HepG2 (cell line): Measurements from ENCODE around the gene PTBP2. TPM values are rescaled to one million over a fixed set of nuclear protein-coding genes. Genes with fewer than 3 reads are reported as not detected.

Source experiments
- ATAC-seq: fragments of 200-7000 bp; cut with Tn5 transposase; 3 replicates; pipeline ENCODE4 v1.9.1; 2020; ENCODE audit warnings: mild to moderate bottlenecking, moderate library complexity
- BruUV-seq: library from RNA; stranded (reverse); fragments of 400-500 nt; replicated peaks from 2 replicates; lab custom pipeline; 2021; lab: Mats Ljungman, UMichigan
- CTCF ChIA-PET: fragments of 300-600 bp; formaldehyde crosslinking; extraction: SDS; loops from one replicate; lab custom pipeline; 2021; ENCODE audit warnings: low total read pairs, inconsistent platforms, low intra/inter-chr PET ratio; lab: Yijun Ruan, JAX
- POLR2A ChIA-PET: fragments of 350-600 bp; sonication (Branson Sonifier 250); formaldehyde crosslinking; loops from one replicate; lab custom pipeline; 2020; ENCODE audit warnings: antibody characterized with exemption, inconsistent platforms; lab: Yijun Ruan, JAX
- DNase-seq: peaks from one replicate; pipeline ENCODE4 v3.0.0-alpha.2; 2015; ENCODE audit warnings: low spot score
- FAIRE-seq: peaks from 3 replicates; lab custom pipeline; 2011; peaks lifted over from hg19 to GRCh38; lab: Jason Lieb, UNC
- H2AFZ ChIP-seq: one replicate; pipeline ENCODE4 v1.6.1; 2011; ENCODE audit warnings: low read length, inconsistent platforms
- H3K27ac ChIP-seq: fragments of 300-600 bp; 3 replicates; pipeline ENCODE4 v1.8.0; 2011; ENCODE audit warnings: mixed run types, mild to moderate bottlenecking, mixed read lengths, low read length, inconsistent platforms; ENCODE audit not compliant: insufficient read depth; ENCODE audit errors: extremely low read length
- H3K27me3 ChIP-seq, 2 experiments: fragments of 200-600 bp in 1 of 2; 2 replicates in 1 of 2; 3 replicates in 1 of 2; pipeline versions ENCODE4 v1.6.0 to v1.8.0; 2011; ENCODE audit warnings: low read length in 2 of 2, mild to moderate bottlenecking in 2 of 2, moderate library complexity in 2 of 2, inconsistent platforms in 1 of 2; ENCODE audit not compliant: insufficient read depth in 2 of 2, control insufficient read depth in 1 of 2
- H3K36me3 ChIP-seq, 2 experiments: fragments of 200-600 bp in 1 of 2; replicated peaks in 1 of 2; 2 replicates in 1 of 2; 3 replicates in 1 of 2; pipeline versions ENCODE4 v1.5.1 to v1.8.0; 2011; ENCODE audit warnings: low read length in 2 of 2, inconsistent platforms in 1 of 2; ENCODE audit not compliant: insufficient read depth in 2 of 2, control insufficient read depth in 1 of 2
- H3K4me1 ChIP-seq: 2 replicates; pipeline ENCODE4 v1.5.1; 2012; ENCODE audit warnings: low read length, inconsistent platforms; ENCODE audit not compliant: insufficient read depth
- H3K4me2 ChIP-seq: 2 replicates; pipeline ENCODE4 v1.6.0; 2011; ENCODE audit warnings: low read depth, low read length, inconsistent platforms
- H3K4me3 ChIP-seq, 3 experiments: fragments of 200-600 bp in 1 of 3; sonication (generic), shearing (Covaris generic) in 1 of 3; replicated peaks in 1 of 3; 2 replicates each; pipeline ENCODE4 v1.5.1; 2011 to 2016; ENCODE audit warnings: low read length in 3 of 3, inconsistent platforms in 2 of 3, low read depth in 2 of 3, mild to moderate bottlenecking in 2 of 3, control low read depth in 1 of 3, mixed read lengths in 1 of 3; ENCODE audit not compliant: insufficient read depth in 1 of 3
- H3K79me2 ChIP-seq: one replicate; pipeline ENCODE4 v1.6.1; 2011; ENCODE audit warnings: low read length, inconsistent platforms; ENCODE audit not compliant: insufficient read depth
- H3K9ac ChIP-seq: 2 replicates; pipeline ENCODE4 v1.6.0; 2011; ENCODE audit warnings: mild to moderate bottlenecking, low read depth, low read length, inconsistent platforms; ENCODE audit not compliant: insufficient read depth
- H3K9me3 ChIP-seq: 2 replicates; pipeline ENCODE4 v1.5.1; 2012; ENCODE audit warnings: mild to moderate bottlenecking, low read length
- H4K20me1 ChIP-seq: 2 replicates; pipeline ENCODE4 v1.6.0; 2011; ENCODE audit warnings: inconsistent platforms, mild to moderate bottlenecking, low read length, moderate library complexity; ENCODE audit not compliant: insufficient read depth
- ATF7 ChIP-seq, 2 experiments: fragments of 450-650 bp in 1 of 2; sonication (generic) in 1 of 2; formaldehyde crosslinking in 1 of 2; IDR thresholded peaks; 2 replicates each; pipeline versions ENCODE4 v1.4.0 to v1.6.1; 2016 to 2020; ENCODE audit warnings: antibody characterized with exemption in 1 of 2, mild to moderate bottlenecking in 1 of 2, missing genetic modification reagents in 1 of 2
- CTCF ChIP-seq: sonication (generic); formaldehyde crosslinking; IDR thresholded peaks from 2 replicates; pipeline ENCODE4 v1.5.0; 2020; ENCODE audit warnings: mild to moderate bottlenecking, missing genetic modification reagents, moderate library complexity
- HNF4A ChIP-seq: sonication (generic); formaldehyde crosslinking; IDR thresholded peaks from 2 replicates; pipeline ENCODE4 v1.4.0; 2020; ENCODE audit warnings: missing genetic modification reagents
- KAT2B ChIP-seq: fragments of 150-350 bp; IDR thresholded peaks from 2 replicates; pipeline ENCODE4 v1.6.1; 2014; ENCODE audit warnings: low read depth, low read length, borderline replicate concordance
- PHF20 ChIP-seq: sonication (generic); formaldehyde crosslinking; IDR thresholded peaks from 2 replicates; pipeline ENCODE4 v1.5.0; 2020; ENCODE audit warnings: mild to moderate bottlenecking, missing genetic modification reagents
- POLR2AphosphoS5 ChIP-seq: IDR thresholded peaks from 2 replicates; pipeline ENCODE4 v1.6.1; 2012; ENCODE audit warnings: low read depth, low read length
- ZNF678 ChIP-seq: sonication (generic); formaldehyde crosslinking; IDR thresholded peaks from 2 replicates; pipeline ENCODE4 v1.4.0; 2020; ENCODE audit warnings: mild to moderate bottlenecking, missing genetic modification reagents
- ZSCAN9 ChIP-seq: IDR thresholded peaks from 2 replicates; pipeline ENCODE4 v1.6.1; 2016; ENCODE audit warnings: borderline replicate concordance
- WGBS: methylation state at CpG from one replicate; pipeline ENCODE4 v1.1.6; 2017; ENCODE audit warnings: low lambda C conversion rate; 5-methylcytosine and 5-hydroxymethylcytosine counted together
- in situ Hi-C: cut with HindIII; loops from 2 replicates; pipeline ENCODE4 v1.10.0; 2017; ENCODE audit warnings: low pct_unique_long_range_greater_than_20kb; ENCODE audit not compliant: extremely low pct_ligation_motif_present
- intact Hi-C: fragments of 100-400 bp; cut with micrococcal nuclease; formaldehyde crosslinking; loops from one replicate; pipeline ENCODE4 v1.10.0; 2022; ENCODE audit not compliant: unreplicated experiment
- polyA plus RNA-seq, 8 experiments: library from polyadenylated mRNA; depleted of rRNA in 3 of 8; stranded (reverse) in 7 of 8; unstranded in 1 of 8; fragments of >200 nt; fragmentation: Illumina TruSeq in 4 of 8; extraction: Trizol in 4 of 8; gene quantifications; 2 replicates each; pipeline versions ENCODE4 v1.2.1 to v1.2.3, GENCODE V29; 2011 to 2016; ENCODE audit warnings: low read depth in 4 of 8, missing spikeins in 1 of 8, mixed read lengths in 1 of 8; ENCODE audit not compliant: insufficient read depth in 1 of 8
- total RNA-seq, 5 experiments: library from RNA; depleted of rRNA; stranded (reverse); fragments of >200 nt; fragmentation: Illumina TruSeq; extraction: Trizol; gene quantifications; 2 replicates each; pipeline ENCODE4 v1.2.3, GENCODE V29; 2016; ENCODE audit warnings: low read depth in 1 of 5
- TF ChIP-seq, protein P1 (sequence below): sonication (generic); formaldehyde crosslinking; conservative IDR thresholded peaks from 2 replicates; pipeline ENCODE4 v1.8.0; 2022; ENCODE audit warnings: mild to moderate bottlenecking, moderate library complexity, missing genetic modification reagents

PTBP2 gene
- total and polyA plus RNA-seq, 2 of the 13 experiments (the other 11 are each of a cell fraction or from before 2014, with no cell fraction given): 10.5 to 14.1 TPM

GRCh38 chr1:96840396-96840795 lies 118.8 kb downstream of the PTBP2 start:
- intact Hi-C loops: no loop called here
- BruUV-seq: no TSS peak
- Histone ChIP-seq H3K27me3 (no peaks in the 10 kb centered on the region), H3K79me2 (no peaks in the 10 kb centered on the region), H3K4me2 (no peak overlapping the region), H3K9ac (no peak overlapping the region), H3K4me3 (no peak overlapping the region), H3K4me1 (no peaks in the 10 kb centered on the region), H3K9me3 (no peaks in the 10 kb centered on the region), H2AFZ (no peak overlapping the region), H4K20me1 (no peaks in the 10 kb centered on the region), H3K36me3 (no peaks in the 10 kb centered on the region), H3K27ac (no peak overlapping the region)
- 51% methylated on average over 3 of the region's 3 CpGs for WGBS
- no peak for FAIRE-seq
- DNase-seq: no peak
- no peak for ATAC-seq
- TF ChIP-seq HNF4A (CRISPR knock-in tag): no peak
- TF ChIP-seq, protein P1, sequence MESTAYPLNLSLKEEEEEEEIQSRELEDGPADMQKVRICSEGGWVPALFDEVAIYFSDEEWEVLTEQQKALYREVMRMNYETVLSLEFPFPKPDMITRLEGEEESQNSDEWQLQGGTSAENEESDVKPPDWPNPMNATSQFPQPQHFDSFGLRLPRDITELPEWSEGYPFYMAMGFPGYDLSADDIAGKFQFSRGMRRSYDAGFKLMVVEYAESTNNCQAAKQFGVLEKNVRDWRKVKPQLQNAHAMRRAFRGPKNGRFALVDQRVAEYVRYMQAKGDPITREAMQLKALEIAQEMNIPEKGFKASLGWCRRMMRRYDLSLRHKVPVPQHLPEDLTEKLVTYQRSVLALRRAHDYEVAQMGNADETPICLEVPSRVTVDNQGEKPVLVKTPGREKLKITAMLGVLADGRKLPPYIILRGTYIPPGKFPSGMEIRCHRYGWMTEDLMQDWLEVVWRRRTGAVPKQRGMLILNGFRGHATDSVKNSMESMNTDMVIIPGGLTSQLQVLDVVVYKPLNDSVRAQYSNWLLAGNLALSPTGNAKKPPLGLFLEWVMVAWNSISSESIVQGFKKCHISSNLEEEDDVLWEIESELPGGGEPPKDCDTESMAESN (CRISPR knock-in tag): no peak
- TF ChIP-seq ZSCAN9 (CRISPR knock-in tag): no peak
- TF ChIP-seq ATF7 (IDR thresholded peaks at IDR 0.05): no peak
- TF ChIP-seq ATF7 (CRISPR knock-in tag; IDR thresholded peaks at IDR 0.05): no peak
- TF ChIP-seq CTCF (CRISPR knock-in tag): no peak
- no peak for TF ChIP-seq PHF20 (CRISPR knock-in tag)
- TF ChIP-seq ZNF678 (CRISPR knock-in tag): no peak
- TF ChIP-seq POLR2AphosphoS5: no peak
- no peak for TF ChIP-seq KAT2B
- in situ Hi-C loops: loop anchor here (5.0 kb wide), 1 partner anchor 603 kb away; no protein-coding TSS in a partner anchor
- CTCF ChIA-PET: no interaction called here
- POLR2A ChIA-PET: no interaction called here
